OCI-LY3 (cell line): ENCODE results near the gene FYN.

Experiments used
- CTCF ChIP-seq: fragments of 200-600, 300-600 bp; sonication (generic); IDR thresholded peaks from 2 replicates; pipeline ENCODE4 v1.5.1; 2014; ENCODE audit warnings: antibody characterized with exemption, low read length, low read depth
- EZH2phosphoT487 ChIP-seq: fragments of 200-600 bp; shearing (Covaris generic); IDR thresholded peaks from 2 replicates; pipeline ENCODE4 v1.6.1; 2018; ENCODE audit warnings: antibody characterized with exemption, mixed run types, low read depth

- TF ChIP-seq CTCF (no peak), EZH2phosphoT487 (no peak)
Observed at GRCh38 chr6:111769365-111770152, 103.7 kb downstream of the FYN start.
